ENCODE data around the gene ACOT7.

ACOT7 gene

DNA sequence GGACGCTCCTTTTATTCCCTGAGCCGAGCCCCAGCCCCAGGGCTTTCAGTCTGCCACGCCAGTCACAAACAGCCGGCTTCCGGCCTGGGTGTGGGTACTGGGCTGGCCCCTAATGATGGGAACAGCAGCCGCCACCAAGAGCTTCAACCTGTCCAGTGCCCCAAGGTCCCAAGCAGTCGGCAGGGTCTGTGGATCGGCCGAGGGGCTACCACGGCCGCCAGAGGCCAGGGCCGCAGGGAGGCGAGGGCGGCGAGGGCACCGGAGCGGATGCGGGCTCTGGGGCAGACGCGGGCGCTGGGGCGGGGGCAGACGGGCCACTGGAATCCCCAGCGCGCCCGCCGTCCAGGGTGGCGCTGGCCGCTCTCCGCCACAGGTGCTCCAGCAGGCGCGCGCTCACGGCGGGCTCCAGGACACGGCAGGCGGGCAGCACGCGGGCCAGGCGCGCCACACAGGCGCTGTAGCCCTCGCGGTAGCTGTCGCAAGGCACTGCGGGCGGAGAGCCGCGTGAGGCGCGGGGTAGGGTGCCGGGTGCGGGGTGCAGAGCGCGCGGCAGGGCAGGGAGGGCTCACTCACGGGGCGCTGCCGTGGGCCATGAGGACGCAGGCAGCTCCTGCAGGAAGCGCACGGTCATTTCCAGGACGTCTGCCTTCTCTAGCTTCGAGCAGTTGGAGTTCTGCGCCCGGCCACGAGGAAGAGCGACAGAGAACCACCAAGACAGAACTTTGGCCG lies 25.3 kb upstream of the ACOT7 start:
- H3K9me3 Mint-ChIP-seq: no peaks in the 10 kb centered on the region
- H3K4me1 Mint-ChIP-seq: no peaks in the 10 kb centered on the region
- H3K27ac Mint-ChIP-seq: no peak overlapping the region
- peak overlapping the region in 2 of 3 experiments; percentile 58 to 65 for H3K4me3 Mint-ChIP-seq
- TF ChIP-seq, protein P1, sequence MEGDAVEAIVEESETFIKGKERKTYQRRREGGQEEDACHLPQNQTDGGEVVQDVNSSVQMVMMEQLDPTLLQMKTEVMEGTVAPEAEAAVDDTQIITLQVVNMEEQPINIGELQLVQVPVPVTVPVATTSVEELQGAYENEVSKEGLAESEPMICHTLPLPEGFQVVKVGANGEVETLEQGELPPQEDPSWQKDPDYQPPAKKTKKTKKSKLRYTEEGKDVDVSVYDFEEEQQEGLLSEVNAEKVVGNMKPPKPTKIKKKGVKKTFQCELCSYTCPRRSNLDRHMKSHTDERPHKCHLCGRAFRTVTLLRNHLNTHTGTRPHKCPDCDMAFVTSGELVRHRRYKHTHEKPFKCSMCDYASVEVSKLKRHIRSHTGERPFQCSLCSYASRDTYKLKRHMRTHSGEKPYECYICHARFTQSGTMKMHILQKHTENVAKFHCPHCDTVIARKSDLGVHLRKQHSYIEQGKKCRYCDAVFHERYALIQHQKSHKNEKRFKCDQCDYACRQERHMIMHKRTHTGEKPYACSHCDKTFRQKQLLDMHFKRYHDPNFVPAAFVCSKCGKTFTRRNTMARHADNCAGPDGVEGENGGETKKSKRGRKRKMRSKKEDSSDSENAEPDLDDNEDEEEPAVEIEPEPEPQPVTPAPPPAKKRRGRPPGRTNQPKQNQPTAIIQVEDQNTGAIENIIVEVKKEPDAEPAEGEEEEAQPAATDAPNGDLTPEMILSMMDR (IDR thresholded peaks at IDR 0.05; ENCODE audit: unreplicated experiment in 3 of 3): no peak
- no peaks in the 10 kb centered on the region for H3K36me3 Mint-ChIP-seq (ENCODE audit: low read depth)
- H3K27me3 Mint-ChIP-seq (ENCODE audit: low read depth): peaks cover 95% of the 10 kb centered on the region

DNA sequence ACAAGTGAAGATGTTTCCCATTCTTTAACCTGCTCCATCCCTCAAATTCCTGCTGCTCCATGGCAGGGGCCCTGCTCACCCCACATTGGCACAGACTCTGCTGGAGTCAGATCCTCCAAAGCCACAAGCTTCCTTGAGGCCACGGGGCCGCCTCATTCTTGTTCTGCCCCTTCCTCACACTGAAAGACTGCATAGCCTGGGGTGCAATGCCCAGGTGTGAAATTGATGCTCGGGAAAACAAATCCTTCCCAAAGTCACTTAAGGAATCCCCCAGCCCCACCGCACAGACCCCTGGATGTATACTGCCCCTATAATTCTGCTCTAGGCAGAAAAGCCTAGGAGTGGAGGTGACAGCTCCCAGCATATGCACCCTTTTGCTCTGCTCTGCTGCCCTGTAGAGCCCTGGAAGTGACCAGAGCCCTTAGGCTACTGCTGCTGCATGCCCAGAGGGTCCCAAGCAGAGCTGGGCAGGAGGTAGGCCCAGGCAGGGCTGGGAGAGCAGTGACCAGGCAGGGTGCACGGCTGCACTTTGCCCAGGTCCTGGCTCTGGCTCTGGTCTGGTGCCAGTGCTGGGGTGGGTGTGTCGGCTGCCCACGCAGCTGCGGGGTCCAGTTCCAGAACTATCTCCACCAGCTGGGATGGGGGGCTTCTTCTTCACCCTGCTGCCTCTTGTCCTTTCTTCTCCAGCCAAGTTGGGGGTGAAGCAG lies 24.5 kb upstream of the ACOT7 start:
- H3K27ac Mint-ChIP-seq: no peak overlapping the region
- no peaks in the 10 kb centered on the region for H3K4me1 Mint-ChIP-seq
- no peaks in the 10 kb centered on the region for H3K36me3 Mint-ChIP-seq (ENCODE audit: low read depth)
- peaks cover 95% of the 10 kb centered on the region for H3K27me3 Mint-ChIP-seq (ENCODE audit: low read depth)
- H3K4me3 Mint-ChIP-seq: no peak overlapping the region
- no peaks in the 10 kb centered on the region for H3K9me3 Mint-ChIP-seq
- TF ChIP-seq, protein P1 (IDR thresholded peaks at IDR 0.05; ENCODE audit: unreplicated experiment in 3 of 3): no peak

DNA sequence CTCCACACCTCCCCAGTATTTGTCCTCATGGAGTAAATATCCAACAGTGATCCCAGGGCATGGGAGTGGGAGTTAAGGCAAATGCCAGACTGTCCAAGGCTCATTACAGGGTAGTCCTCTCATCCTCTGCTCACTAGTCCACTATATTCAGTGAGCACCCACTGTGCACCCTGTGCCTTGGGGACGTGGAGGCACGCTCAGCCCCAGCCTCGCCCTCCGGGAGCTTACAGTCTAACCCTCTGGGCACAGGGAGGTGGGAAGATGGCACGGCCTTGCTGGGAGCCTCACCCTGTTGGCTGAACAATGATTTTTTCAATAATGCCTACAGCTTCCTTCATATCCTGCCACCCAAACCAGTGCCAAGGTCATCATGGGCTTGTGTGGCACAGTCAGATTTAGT lies 23.3 kb upstream of the ACOT7 start:
- Mint-ChIP-seq H3K36me3 (ENCODE audit: low read depth) (no peaks in the 10 kb centered on the region), H3K27me3 (ENCODE audit: low read depth) (peaks cover 89% of the 10 kb centered on the region), H3K27ac (no peak overlapping the region), H3K9me3 (no peaks in the 10 kb centered on the region), H3K4me1 (no peaks in the 10 kb centered on the region), H3K4me3 (no peak overlapping the region)
- TF ChIP-seq, protein P1 (IDR thresholded peaks at IDR 0.05; ENCODE audit: unreplicated experiment in 3 of 3): no peak

DNA sequence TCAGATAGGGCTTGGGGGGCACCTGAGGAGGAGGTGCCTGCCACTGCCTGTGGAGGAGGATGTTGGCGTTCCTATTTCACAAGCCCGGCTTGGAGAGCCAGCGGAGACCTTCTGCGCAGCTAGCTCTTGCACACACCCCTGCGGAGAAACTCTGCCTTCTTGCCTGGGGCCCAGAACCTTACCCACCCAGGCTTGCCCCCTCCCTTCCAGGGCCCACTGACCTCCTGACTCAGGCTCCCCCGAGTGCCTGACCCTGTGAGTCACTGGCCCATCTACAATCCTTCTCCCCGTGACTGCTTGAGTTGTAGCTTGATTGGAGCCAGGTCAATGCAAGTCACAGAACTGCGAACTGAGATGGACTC lies 22.7 kb upstream of the ACOT7 start:
- H3K9me3 Mint-ChIP-seq: no peaks in the 10 kb centered on the region
- no peak overlapping the region for H3K4me3 Mint-ChIP-seq
- peaks cover 86% of the 10 kb centered on the region for H3K27me3 Mint-ChIP-seq (ENCODE audit: low read depth)
- TF ChIP-seq, protein P1 (IDR thresholded peaks at IDR 0.05; ENCODE audit: unreplicated experiment in 3 of 3): no peak
- no peaks in the 10 kb centered on the region for H3K36me3 Mint-ChIP-seq (ENCODE audit: low read depth)
- H3K4me1 Mint-ChIP-seq: no peaks in the 10 kb centered on the region
- no peak overlapping the region for H3K27ac Mint-ChIP-seq

DNA sequence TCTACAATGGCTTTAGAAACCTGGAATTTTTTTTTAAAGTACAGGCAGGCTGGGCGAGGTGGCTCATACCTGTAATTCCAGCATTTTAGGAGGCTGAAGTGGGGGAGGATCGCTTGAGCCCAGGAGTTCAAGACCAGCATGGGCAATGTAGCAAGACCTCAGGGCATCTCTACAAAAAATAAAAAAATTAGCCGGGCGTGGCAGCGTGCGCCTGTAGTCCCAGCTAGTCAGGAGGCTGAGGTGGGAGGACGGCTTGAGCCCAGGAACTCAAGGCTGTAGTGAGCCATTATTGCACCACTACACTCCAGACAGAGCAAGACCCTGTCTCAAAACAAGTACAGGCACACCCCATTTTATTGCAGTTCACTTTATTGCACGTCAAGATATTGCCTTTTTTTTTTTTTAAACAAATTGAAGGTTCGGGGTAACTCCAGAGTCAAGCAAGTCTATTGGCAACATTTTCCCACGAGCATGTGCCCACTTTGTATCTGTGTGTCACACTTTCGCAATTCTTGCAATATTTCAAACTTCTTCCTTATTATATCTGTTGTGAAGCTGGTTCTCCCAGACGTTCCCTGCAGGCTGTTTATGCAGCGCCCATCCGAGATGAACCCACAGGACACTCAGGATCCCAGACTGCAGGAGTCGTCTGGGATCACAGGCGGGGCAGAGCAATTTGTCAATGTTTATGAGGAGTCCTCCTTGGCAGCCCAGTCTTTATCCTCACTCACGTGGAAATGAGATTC lies 21.5 kb upstream of the ACOT7 start:
- Mint-ChIP-seq H3K4me3 (no peak overlapping the region), H3K27me3 (ENCODE audit: low read depth) (peaks cover 85% of the 10 kb centered on the region), H3K4me1 (no peaks in the 10 kb centered on the region), H3K36me3 (ENCODE audit: low read depth) (no peaks in the 10 kb centered on the region), H3K27ac (peak overlapping the region in 1 of 3 experiments; percentile 60), H3K9me3 (no peaks in the 10 kb centered on the region)
- TF ChIP-seq, protein P1 (IDR thresholded peaks at IDR 0.05; ENCODE audit: unreplicated experiment in 3 of 3): no peak
